HG03432 (cell line): ENCODE results near the gene C2orf49.

Experiments used
- ATAC-seq: cut with Tn5 transposase; IDR thresholded peaks from one replicate; pipeline ENCODE4 v1.9.1; 2021; ENCODE audit warnings: mild to moderate bottlenecking, moderate library complexity; ENCODE audit not compliant: unreplicated experiment

The C2orf49 gene

DNA sequence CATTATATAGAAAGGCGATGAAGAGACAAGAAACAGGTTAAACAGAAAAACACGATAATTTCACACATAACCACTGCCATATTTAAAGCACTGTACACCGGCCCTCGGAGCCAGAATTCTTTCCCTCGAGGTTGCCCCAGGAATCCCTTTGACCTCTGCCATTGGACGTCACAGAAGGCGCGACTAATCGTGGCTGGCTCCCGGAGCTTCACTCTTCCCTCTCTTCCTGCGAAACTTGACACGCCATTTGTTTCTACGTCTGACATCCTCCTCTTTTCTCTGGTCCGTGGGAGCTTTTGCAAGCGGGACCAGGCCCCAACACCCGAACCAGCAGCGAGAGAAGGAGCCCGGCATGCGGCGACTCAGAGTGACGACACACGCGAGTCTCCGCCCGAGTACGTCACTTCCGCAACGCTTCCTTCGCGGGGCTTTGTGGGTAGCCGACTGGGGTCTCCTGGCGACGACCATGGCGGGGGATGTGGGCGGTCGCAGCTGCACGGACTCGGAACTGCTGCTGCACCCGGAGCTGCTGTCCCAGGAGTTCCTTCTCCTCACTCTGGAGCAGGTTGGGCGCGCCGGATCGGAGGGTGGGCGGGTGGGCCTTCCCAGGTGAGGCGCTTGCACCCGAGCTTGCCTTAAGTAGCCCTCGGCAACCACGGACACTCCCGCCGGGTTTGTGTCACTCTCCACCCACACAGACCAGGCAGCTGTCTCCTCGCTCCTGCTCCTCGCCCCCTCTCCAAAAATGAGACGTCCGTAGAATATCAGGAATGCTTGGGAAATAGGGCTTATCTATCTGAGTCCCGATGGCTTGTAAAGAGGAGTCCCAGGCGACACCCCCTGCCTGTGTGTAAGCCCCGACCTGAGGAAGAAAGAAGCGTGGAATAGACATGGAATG, at the start of gene C2orf49:
Gene C2orf49, plus strand, starts transcription at position 419 of the 898 bp plus-strand sequence. Its CDS starts 48 bp downstream, at position 467.
- peak; percentile 97 for ATAC-seq

DNA sequence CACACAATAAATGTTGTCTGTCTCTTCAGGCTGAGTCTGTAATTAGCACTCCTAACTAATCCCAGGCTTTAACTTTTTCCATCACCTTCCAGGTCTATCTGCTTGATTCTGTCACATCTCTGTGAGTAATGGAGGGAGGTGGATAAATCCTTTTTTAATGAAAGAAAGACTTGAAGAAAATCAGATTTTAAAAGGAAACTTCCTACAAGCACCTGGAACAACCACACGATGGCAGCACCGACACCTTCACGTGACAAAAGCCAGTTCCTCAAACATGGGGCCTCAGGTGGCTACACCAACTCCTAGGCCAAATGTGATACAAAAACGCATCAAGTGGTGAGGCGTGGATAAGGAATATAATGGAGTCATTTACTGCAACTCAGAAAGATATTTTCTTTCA, 49.6 kb upstream of the C2orf49 start:
- no peak for ATAC-seq

DNA sequence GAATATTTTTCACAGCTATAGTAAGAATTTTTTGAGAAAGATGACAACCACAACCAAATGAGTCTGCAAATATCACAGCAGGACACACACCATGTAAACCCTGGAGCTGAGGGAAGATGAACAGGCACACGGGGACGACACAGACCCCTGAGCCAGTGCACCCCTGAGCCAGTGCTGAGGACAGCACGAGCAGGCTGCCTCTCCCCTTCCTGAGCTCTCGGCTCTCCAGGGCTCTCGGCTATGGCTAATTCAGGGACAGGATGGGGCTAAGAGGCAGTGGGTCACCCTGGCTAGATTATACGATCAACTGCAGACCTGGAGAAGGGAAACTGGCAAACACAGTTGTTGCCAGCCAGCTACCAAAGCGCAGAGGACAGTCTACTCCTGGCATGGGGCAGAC, 49.2 kb upstream of the C2orf49 start:
- no peak for ATAC-seq

DNA sequence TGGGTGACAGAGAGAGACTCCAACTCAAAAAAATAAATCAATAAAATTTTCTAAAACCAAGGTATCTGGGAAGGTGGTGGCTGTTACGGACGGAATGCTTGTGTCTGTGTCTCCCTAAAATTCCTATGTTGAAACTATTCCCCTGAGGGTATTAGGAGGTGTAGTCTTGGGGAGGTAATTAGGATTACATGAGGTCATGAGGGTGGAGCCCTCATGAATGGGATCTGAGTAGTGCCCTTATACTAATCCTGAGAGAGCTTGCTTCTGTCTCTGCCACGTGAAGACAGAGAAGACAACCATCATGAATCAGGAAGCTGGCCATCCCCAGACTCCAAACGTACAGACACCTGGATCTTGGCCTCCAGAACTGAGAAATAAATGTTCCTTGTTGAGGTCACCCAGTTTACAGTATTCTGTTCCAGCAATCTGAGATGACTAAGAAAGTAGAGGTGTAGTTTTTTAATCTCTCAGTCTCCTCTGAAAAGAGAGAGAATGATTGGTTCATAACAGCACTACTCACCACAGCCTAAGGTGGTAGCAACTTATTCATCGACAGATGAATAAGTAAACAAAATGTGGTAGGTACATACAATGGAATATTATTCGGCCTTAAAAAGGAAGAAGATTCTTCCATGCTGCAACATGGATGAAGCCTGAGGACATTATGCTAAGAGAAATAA, 46.2 kb upstream of the C2orf49 start:
- ATAC-seq = no peak

DNA sequence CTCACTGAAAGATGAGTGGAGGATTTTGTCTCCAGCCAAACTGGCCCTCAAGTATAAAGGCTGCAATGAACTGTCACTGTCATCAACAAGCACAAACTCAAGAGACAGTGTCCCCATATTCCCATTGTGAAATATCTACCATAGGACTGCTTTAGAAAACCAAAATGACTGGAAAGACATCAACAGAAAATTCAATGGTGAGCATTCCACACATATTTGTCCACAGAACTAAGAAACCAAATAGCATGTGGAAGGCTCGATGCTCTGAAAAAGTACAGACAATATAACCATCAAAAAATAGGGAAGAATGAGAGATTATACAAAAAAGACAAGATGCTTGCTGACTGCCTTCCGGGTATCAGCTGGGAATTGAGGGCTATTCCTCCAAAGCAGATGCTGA, 45.4 kb upstream of the C2orf49 start:
- ATAC-seq = no peak

DNA sequence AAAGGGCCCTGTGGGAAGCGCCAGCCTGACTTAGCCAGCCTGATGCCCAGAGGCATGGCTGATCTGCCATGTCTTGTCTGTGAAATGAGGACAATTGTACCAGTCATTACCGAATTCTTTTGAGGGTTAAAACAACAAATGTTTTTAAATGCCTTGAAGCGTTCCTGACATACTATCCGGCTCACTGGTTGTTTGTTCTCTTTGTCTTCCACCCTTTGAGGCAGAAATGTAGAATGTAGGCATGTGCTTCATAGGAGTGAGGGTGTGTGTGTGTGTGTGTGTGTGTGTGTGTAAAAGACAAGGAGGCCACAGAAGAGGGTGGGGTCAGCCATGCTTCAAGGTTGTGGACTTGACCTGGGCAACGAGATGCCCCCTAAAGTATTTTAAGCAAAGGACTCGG, 43.3 kb upstream of the C2orf49 start:
- no peak for ATAC-seq

DNA sequence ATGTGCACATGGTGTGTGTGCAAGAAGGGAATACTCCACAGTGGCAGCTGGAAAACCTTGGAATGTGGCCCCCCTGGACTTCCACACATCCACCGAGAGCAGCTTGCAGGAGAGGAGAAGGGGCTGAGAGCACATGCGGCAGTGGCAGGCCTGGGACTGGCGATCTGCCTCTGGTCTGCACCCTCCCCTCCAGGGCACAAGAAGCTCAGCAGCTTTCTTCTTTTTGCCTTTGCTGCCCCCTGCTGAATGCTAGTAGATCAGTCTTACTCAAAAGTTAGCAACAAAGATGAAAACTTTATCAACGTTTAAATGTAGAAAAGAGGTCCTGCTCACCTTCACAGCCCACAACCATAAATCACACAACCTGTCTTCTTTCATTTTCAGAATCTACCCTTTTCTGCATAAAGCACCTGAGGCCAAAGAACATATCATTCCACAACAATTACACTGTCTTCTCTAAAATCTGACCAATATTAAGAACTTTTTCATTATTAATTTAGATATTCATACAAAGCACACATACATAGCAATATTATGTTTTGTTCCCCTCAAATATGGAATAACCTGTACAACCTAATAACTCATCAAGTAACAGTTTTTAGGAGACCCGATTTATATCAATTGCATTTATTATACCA, 42.4 kb upstream of the C2orf49 start:
- no peak for ATAC-seq

DNA sequence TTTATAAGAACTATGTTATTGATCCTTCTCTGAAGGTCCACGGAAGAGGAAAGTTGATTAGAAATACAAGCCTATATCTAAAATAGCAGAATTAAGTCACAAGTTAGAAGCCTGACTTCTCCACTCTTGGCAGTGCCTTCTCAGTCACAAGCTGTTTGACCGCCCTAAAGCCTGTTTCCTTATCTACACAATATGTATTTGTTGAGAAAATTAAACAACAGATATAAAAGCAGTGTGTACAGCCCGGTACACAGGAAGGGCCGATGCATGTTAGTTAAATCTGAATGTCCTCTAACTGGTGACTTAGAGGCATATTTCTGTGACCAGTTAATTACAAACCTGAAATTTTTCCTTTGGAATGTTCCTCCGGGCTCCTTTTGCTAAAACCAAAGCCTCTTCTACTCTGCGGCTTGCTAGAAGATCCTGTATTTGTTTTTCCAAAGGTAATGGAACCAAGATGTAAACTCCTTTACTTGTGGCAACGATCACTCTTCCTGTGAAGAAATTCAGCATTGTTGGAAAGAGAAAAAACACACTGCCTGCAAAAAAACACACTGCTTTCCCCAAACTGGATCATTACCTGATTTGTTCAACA, 41.2 kb upstream of the C2orf49 start:
- ATAC-seq = no peak

DNA sequence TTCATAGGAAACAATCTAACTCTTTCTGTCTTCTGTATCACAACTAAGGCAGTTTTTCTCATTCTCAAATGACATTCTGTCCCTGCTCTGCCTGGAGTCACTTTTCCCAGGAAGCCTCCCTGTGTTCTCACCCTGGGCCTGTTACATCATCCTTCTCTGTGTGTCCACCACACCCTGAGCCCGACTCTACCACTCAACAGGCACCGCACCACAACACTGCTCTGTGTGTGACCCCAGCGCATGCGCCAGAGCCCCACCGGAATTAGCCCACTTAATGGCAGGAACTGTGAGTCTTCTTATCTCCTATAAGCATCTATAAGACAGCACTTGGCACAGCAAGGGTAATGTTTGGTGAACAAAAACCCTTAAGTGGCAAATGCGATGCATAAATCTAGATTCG, 40.1 kb upstream of the C2orf49 start:
- no peak for ATAC-seq

DNA sequence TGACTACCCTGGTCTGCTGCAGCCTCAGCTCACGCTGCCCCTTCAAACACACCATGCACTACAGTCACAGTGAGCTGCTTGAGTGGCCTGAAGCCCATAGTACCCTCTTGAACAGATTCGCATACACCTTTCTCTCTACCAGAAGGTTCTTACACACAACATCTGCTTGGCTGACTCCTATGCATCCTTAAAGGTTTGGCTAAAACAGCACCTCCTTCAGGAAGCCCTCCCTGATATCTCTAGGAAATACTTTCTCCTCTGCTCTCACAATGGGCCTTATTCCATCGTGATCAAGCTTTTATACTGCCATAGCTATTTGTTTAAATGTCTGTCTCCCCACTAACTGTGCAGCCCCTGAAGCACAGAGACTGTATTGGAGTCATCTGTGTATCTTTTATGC, 39.3 kb upstream of the C2orf49 start:
- ATAC-seq = no peak

DNA sequence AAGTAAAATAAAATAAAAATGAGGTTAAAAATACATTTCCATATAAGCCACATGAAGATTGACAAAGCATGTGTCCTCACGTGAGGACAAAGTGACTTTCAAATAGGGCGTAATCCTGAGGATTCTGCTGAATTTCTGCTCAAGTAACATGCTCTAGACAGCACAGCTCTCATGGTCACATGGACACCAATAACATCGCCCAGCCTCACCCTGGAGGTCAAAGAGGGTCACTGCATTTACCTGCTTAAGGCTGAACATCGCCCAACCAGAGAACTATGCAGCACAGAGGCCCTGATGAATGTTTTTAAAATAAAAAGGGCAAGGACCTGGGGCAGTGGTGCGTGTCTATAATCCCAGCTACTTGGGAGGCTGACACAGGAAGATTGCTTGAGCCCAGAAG, 38.0 kb upstream of the C2orf49 start:
- ATAC-seq = no peak

DNA sequence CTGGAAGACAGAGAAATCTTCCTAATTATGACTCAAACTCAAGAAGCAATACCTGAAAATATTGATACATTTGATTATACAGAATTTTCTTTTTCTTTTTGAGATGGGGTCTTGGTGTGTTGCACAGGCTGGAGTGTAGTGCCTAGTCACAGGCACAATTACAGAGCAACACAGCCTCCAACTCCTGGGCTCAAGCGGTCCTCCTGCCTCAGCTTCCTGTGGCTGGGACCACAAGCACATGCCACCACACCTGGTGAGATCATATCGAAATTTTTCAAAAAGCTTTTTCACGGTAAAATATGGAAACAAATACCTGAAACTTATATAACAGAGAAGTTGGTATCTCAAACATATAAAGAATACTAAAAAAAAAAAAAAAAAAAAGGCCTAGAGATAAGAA, 35.7 kb upstream of the C2orf49 start:
- ATAC-seq = no peak

DNA sequence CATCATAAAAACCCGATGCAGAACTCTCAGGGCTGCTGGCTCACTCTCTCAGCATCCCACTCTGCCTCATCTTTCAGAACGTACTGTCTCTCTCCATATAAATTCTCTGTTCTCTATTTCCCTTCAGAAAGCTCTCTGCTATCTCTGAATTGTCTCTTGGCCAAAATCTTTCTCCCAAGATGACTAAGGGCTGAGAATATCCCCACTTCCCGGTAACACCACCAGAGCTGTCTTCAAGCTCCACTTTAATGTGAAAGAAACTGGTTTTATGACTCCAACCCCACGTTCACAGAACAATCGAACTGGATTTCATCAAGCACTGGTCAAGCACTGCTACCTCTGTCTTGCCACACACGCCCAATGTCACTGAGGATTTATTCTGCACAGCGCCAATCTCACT, 30.2 kb upstream of the C2orf49 start:
- no peak for ATAC-seq

DNA sequence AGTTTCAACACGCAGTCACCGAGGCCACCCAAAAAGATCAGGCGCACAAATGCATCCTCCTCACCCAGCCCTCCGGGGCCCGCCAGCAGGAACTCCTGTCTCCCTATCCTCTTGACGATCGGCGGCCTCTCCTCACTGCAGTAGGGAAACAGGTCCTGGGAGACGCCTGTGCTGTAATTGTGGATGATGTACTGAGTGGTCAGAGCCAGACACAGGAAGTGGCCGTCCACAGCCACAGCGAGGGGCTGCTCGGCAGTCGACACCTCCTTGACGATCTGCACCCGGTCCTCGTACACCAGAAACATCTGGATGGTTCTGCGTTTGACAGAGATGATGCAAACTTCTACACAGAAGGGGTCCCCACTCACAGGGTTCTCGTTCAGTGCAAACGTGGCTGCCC, 29.8 kb upstream of the C2orf49 start:
- no peak for ATAC-seq

DNA sequence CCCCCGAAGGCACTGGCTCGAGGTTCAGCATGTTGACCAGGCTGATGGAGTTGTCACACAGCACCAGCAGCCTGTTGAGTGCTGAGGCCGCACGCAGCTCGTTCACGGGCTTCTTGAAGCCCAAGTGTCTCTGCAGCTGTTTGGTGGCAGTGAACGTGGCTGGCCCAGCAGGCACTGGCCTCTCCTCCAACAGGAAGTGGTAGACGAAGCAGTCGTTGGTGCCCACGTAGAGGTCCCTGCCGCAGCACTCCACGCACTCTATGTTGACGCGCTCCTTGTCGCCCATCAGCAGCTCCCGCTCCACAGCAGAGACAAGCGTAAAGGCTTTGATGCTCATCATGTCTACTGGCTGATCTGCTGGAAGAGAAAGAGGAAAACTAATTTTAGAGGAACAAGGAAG, 29.4 kb upstream of the C2orf49 start:
- ATAC-seq = no peak

DNA sequence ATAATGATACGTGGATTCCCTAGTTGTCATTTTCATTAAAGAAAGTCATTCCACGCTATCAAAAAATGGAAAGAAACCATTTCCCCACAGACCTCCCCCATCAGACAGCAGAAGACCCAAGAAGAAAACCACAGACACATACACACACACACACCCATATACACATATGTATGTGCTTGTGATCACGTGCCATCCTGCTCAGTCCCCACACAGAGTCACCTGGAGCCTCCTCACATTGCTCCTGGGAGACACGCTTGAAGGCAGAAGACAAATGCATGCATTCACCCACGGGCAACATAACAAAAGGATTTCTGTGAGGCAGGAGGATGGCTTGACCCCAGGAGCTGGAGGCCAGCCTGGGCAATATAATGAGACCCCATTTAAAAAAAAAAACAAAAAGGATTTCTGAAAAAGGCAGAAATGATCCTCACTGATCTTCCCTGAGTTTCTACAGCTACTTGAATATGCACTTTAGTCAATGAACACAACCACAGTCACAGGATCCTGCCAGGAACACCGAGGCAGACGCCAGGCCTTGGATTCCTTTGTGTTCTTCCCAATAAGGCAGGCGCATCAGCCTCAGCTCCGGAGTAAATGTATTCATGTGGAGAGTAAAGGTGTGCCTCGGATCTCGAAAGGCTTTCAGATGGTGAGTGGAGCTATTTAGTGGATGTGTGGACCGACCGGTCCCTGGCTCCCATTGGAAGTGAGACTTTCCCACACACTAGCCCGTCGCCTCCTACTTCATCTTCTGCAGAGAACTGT, 28.8 kb upstream of the C2orf49 start:
- no peak for ATAC-seq

DNA sequence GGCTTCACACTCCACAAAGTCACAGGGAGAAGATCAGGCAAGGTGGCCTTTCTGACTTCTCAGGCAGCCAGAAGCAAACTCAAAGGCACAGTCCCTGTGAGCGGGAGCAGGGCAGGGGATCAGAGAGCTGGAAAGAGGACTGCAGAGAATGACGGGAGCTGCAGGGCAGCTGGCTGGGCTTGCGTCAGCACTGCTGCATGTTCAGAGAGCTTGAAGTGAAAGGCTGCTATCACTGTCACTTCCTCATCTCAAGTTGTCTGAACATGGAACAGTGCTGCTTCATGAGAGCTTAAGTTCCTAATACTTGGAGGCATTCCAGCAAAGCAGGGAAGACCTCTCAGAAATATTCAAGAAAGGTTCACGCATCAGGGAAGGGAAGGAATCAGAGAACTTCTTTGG, 28.2 kb upstream of the C2orf49 start:
- ATAC-seq = no peak

DNA sequence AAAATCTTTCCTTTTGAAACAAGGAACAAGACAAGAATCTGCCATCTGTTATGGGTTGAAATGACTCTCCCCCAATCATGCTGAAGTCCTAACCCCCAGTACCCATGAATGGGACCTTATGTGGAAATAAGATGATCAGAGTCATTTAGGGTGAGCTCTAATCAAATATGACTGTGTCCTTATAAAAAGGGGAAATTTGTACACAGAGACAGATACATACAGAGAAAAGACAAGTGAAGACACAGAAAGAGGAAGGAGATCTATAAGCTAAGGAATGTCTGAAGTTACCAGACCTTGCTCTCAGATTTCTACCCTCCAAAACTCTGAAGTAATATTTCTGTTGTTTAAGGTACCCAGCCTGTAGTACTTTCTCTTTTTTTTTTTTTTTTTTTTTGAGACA, 23.5 kb upstream of the C2orf49 start:
- peak; percentile 37 for ATAC-seq

DNA sequence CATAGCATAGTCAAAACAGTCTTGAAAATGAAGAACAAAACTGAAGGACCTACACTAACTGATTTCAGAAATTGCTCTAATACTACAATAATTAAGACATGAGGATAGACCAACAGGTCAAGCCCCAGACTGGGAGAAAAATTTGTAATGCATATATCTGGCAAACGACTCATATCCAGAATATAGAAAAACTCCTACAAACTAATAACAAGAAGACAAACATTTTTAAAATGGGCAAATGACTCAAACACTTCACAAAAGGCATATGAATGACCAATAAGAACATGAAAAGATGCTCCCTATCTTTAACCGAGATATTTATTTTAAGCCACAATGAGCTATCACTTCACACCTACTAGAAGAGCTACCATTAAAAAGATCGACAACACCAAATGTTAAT, 22.0 kb upstream of the C2orf49 start:
- ATAC-seq = peak; percentile 77

DNA sequence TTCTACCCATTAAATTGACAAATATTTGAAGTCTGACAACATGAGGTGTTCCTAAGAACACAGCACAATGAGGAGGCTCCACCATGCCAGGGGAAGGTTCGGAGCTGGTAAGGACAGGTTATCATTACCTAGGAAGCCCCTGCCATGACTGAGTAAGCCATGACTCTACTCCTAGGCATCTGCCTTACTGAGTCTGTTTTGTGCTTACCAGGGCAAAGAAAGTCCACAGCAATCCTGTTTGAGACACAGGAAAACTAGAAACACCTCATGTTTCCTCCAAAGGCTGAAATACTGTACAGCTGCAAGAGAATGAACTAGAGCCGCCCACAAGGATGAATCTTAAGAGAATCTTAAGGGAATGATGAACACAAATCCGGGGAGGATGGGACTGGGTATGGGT, 19.4 kb upstream of the C2orf49 start:
- no peak for ATAC-seq
